ENCODE measurements around the gene MYL6. TPM values are rescaled to one million over a fixed set of nuclear protein-coding genes. Genes with fewer than 3 reads are reported as not detected.

MYL6 gene
- total and polyA plus RNA-seq, 10 of the 15 experiments (the other 5 are each of a cell fraction or from before 2014, with no cell fraction given), result 1,000 to 4,116 (median 1,828) TPM

- H3K79me2 ChIP-seq (ENCODE audit: control insufficient read depth, insufficient read depth, low read length), result peaks cover 27% of the 10 kb centered on the region
- H3K4me3 ChIP-seq, result peak overlapping the region; percentile 77
- peak; percentile 83 for DNase-seq (ENCODE audit: low read depth, low spot score)
- in situ Hi-C loops (cut with MboI) (loop anchor here (5.0 kb wide), 2 partner anchors 58 to 277 kb away; partner anchors contain the start of gene SPRYD4), intact Hi-C loops (cut with micrococcal nuclease; ENCODE audit: unreplicated experiment) (loop anchor here (1.0 to 10.0 kb wide), 6 partner anchors 31 to 455 kb away; partner anchors contain the start of gene MYL6)
- H2AFZ ChIP-seq (ENCODE audit: control insufficient read depth, low read depth, low read length), result peak overlapping the region; percentile 96
- peak overlapping the region; percentile 87 for H3K9ac ChIP-seq (ENCODE audit: control insufficient read depth, insufficient read depth, low read length)
- peak overlapping the region; percentile 91 for H3K27ac ChIP-seq (ENCODE audit: control insufficient read depth, insufficient read depth)
- peak overlapping the region; percentile 99 for H3K4me2 ChIP-seq (ENCODE audit: control insufficient read depth, insufficient read depth)
- BruUV-seq (replicated peaks), result no TSS peak
- no peaks in the 10 kb centered on the region; the same call in 1 of the 2 replicates for H4K20me1 ChIP-seq (ENCODE audit: control insufficient read depth, insufficient read depth)
- ChIA-PET CTCF (interaction anchor here (0.6 to 8.9 kb wide), 33 partner anchors 12 to 461 kb away, joined by 3 to 129 read pairs (median 4); partner anchors contain the start of genes ANKRD52, CD63, ESYT1 and MYL6), SMC1A (ENCODE audit: uncharacterized antibody, unreplicated experiment) (interaction anchor here (0.9 to 6.2 kb wide), 15 partner anchors 14 to 1692 kb away, joined by 3 to 68 read pairs (median 5); partner anchors contain the start of genes ESYT1, PA2G4, RNF41 and ZC3H10), RAD21 (ENCODE audit: unreplicated experiment) (interaction anchor here (0.6 to 4.6 kb wide), 23 partner anchors 17 to 452 kb away, joined by 3 to 98 read pairs (median 7); partner anchors contain the start of genes ANKRD52, CNPY2, COQ10A and ESYT1), POLR2A (interaction anchor here (0.6 to 7.7 kb wide), 16 partner anchors 31 to 414 kb away, joined by 3 to 68 read pairs (median 6); partner anchors contain the start of genes ANKRD52, ESYT1, MYL6 and PA2G4)
- no peaks in the 10 kb centered on the region for H3K36me3 ChIP-seq (ENCODE audit: control insufficient read depth in 2 of 2, insufficient read depth in 2 of 2, low read length in 1 of 2)
- no peaks in the 10 kb centered on the region for H3K27me3 ChIP-seq (replicated peaks in 1 of 2; ENCODE audit: control insufficient read depth in 2 of 2, insufficient read depth in 2 of 2, low read length in 1 of 2)
- peak; percentile 62 for ATAC-seq
- 2% methylated on average over 40 of the region's 42 CpGs for WGBS (ENCODE audit: insufficient coverage, insufficient replicate concordance, low lambda C conversion rate, missing lambda C conversion rate)
- H3K4me1 ChIP-seq (ENCODE audit: control insufficient read depth, insufficient read depth, low read length), result 0 out of 2 replicates have a peak, but pooled peaks cover 4% of the 10 kb centered on the region
- H3K9me3 ChIP-seq (replicated peaks; ENCODE audit: control insufficient read depth, insufficient read depth, low read length), result no peaks in the 10 kb centered on the region
- no peak for FAIRE-seq
- TF ChIP-seq IRF4 (IDR thresholded peaks at IDR 0.05; ENCODE audit: low read depth, low read length) (peak; percentile 37; the same call in 1 of the 2 replicates), SUPT20H (IDR thresholded peaks at IDR 0.05; ENCODE audit: borderline replicate concordance, control insufficient read depth, low read depth, low read length) (no peak), LARP7 (IDR thresholded peaks at IDR 0.05) (peak; percentile 53; the same call in 1 of the 2 replicates), CBFB (IDR thresholded peaks at IDR 0.05; ENCODE audit: low read depth) (peak; percentile 91), MLLT1 (IDR thresholded peaks at IDR 0.05) (peak; percentile 75; the same call in 1 of the 2 replicates), YY1 (IDR thresholded peaks at IDR 0.05; ENCODE audit: low read depth, low read length) (0 out of 2 replicates have a peak, but pooled peaks have one; percentile 39), CHD2 (IDR thresholded peaks at IDR 0.05; ENCODE audit: borderline replicate concordance, low read depth, low read length) (peak; percentile 57), ZSCAN29 (IDR thresholded peaks at IDR 0.05) (peak; percentile 38; the same call in 1 of the 2 replicates), HDGF (IDR thresholded peaks at IDR 0.05) (peak; percentile 13; the same call in 1 of the 2 replicates), SREBF2 (IDR thresholded peaks at IDR 0.05; ENCODE audit: low read length) (peak; percentile 89), RUNX3 (IDR thresholded peaks at IDR 0.05; ENCODE audit: low read length) (peak; percentile 89), CBX5 (IDR thresholded peaks at IDR 0.05; ENCODE audit: low read depth) (0 out of 2 replicates have a peak, but pooled peaks have one; percentile 14), GATAD2B (conservative IDR thresholded peaks at IDR 0.05; ENCODE audit: low read depth) (peak; percentile 35; the same call in 1 of the 2 replicates), CTCF (IDR thresholded peaks at IDR 0.05 in 2 of 3, conservative IDR thresholded peaks at IDR 0.05 in 1 of 3; ENCODE audit: control insufficient read depth in 2 of 3, extremely low read depth in 1 of 3, insufficient read depth in 1 of 3, low read depth in 3 of 3, low read length in 3 of 3) (0 out of 6 replicates have a peak, but pooled peaks of 1 of the 3 experiments have one; percentile 0), KDM1A (IDR thresholded peaks at IDR 0.05; ENCODE audit: borderline replicate concordance) (no peak), MTA2 (IDR thresholded peaks at IDR 0.05; ENCODE audit: low read depth) (peak; percentile 50; the same call in 1 of the 2 replicates), SMARCA5 (IDR thresholded peaks at IDR 0.05) (peak; percentile 80), TCF3 (IDR thresholded peaks at IDR 0.05; ENCODE audit: borderline replicate concordance, insufficient read depth, low read depth, low read length) (0 out of 2 replicates have a peak, but pooled peaks have one; percentile 18), EED (IDR thresholded peaks at IDR 0.05; ENCODE audit: low read depth) (peak; percentile 82), HCFC1 (IDR thresholded peaks at IDR 0.05; ENCODE audit: low read length) (peak; percentile 16; the same call in 1 of the 2 replicates)
These were observed 31.9 kb downstream of the MYL6 start for GRCh38 chr12:56189918-56190694.
